Measurements from ENCODE around the gene HLA-B. TPM values are rescaled to one million over a fixed set of nuclear protein-coding genes. Genes with fewer than 3 reads are reported as not detected.
"Not testable (repeated sequence)": the region's sequence is repeated elsewhere in the genome, so short reads cannot be mapped to it uniquely, and the experiment has no call there.

HLA-B gene
- total RNA-seq, 1 donor from 2014 or later: 105 TPM

- peak; percentile 75 for ATAC-seq
Measured at GRCh38 chr6:31383149-31383548, 26.2 kb upstream of the HLA-B start.

- ATAC-seq: no peak
Measured at GRCh38 chr6:31381666-31382065, 24.7 kb upstream of the HLA-B start.

- no peak for ATAC-seq
Measured at GRCh38 chr6:31379850-31380249, 22.9 kb upstream of the HLA-B start.

GRCh38 chr6:31378721-31379103 is 21.7 kb upstream of the HLA-B start:
- ATAC-seq: no peak

- no peak for ATAC-seq
Measured at GRCh38 chr6:31378062-31378720, 21.2 kb upstream of the HLA-B start.

- ATAC-seq: peak; percentile 28
Measured at GRCh38 chr6:31377029-31377428, 20.1 kb upstream of the HLA-B start.

GRCh38 chr6:31375699-31376098 is 18.7 kb upstream of the HLA-B start:
- no peak for ATAC-seq

GRCh38 chr6:31374118-31374517 is 17.1 kb upstream of the HLA-B start:
- not testable (repeated sequence) for ATAC-seq

GRCh38 chr6:31368461-31368860 is 11.5 kb upstream of the HLA-B start:
- no peak for ATAC-seq

GRCh38 chr6:31366693-31367470 is 9.9 kb upstream of the HLA-B start:
- peak; percentile 98 for ATAC-seq

GRCh38 chr6:31365864-31366263 is 8.9 kb upstream of the HLA-B start:
- no peak for ATAC-seq

- ATAC-seq: no peak
Measured at GRCh38 chr6:31363811-31364210, 6.8 kb upstream of the HLA-B start.

GRCh38 chr6:31362751-31363150 is 5.8 kb upstream of the HLA-B start:
- no peak for ATAC-seq

- ATAC-seq: no peak
Measured at GRCh38 chr6:31359581-31359980, 2.6 kb upstream of the HLA-B start.

GRCh38 chr6:31358302-31358701 is 1.3 kb upstream of the HLA-B start:
- no peak for ATAC-seq

- ATAC-seq: no peak
Measured at GRCh38 chr6:31357886-31358285, 907 bp upstream of the HLA-B start.

- ATAC-seq: peak; percentile 43
Measured at GRCh38 chr6:31356216-31356945, 598 bp downstream of the HLA-B start.

- ATAC-seq: no peak
Measured at GRCh38 chr6:31355583-31355948, 1.4 kb downstream of the HLA-B start.

GRCh38 chr6:31354864-31355582 is 2.0 kb downstream of the HLA-B start:
- no peak for ATAC-seq

- no peak for ATAC-seq
Measured at GRCh38 chr6:31354158-31354863, 2.7 kb downstream of the HLA-B start.

- no peak for ATAC-seq
Measured at GRCh38 chr6:31353384-31353945, 3.5 kb downstream of the HLA-B start.

Measured in esophagus mucosa (tissue), 1 donor.